ENCODE results near the gene TLX2. TPM values are rescaled to one million over a fixed set of nuclear protein-coding genes. Genes with fewer than 3 reads are reported as not detected.

TLX2 gene
- total and polyA plus RNA-seq, 2 of the 13 experiments (the other 11 are each of a cell fraction or from before 2014, with no cell fraction given): 0.05 to 0.20 TPM

- TF ChIP-seq MXD3 (CRISPR knock-in tag; IDR thresholded peaks at IDR 0.05) (peak; percentile 44; the same call in 1 of the 2 replicates), NKX3-1 (CRISPR knock-in tag; IDR thresholded peaks at IDR 0.05) (0 out of 2 replicates have a peak, but pooled peaks have one; percentile 44), ZNF484 (CRISPR knock-in tag; IDR thresholded peaks at IDR 0.05; ENCODE audit: borderline replicate concordance, low read depth) (no peak), UBTF (CRISPR knock-in tag; IDR thresholded peaks at IDR 0.05) (peak; percentile 70; the same call in 1 of the 2 replicates), ZBTB34 (CRISPR knock-in tag; IDR thresholded peaks at IDR 0.05) (no peak), ZC3H4 (CRISPR knock-in tag; IDR thresholded peaks at IDR 0.05; ENCODE audit: borderline replicate concordance) (no peak), ZNF501 (CRISPR knock-in tag; IDR thresholded peaks at IDR 0.05) (no peak), HOXA3 (CRISPR knock-in tag; IDR thresholded peaks at IDR 0.05) (peak; percentile 44; the same call in 1 of the 2 replicates), SNAPC2 (CRISPR knock-in tag; IDR thresholded peaks at IDR 0.05) (no peak), PAWR (CRISPR knock-in tag; IDR thresholded peaks at IDR 0.05; ENCODE audit: borderline replicate concordance) (no peak), ZNF543 (CRISPR knock-in tag; IDR thresholded peaks at IDR 0.05) (peak; percentile 41; the same call in 1 of the 2 replicates), MED1 (CRISPR knock-in tag; IDR thresholded peaks at IDR 0.05) (0 out of 2 replicates have a peak, but pooled peaks have one; percentile 27), ZNF430 (CRISPR knock-in tag; IDR thresholded peaks at IDR 0.05) (no peak), RBM39 (IDR thresholded peaks at IDR 0.05; ENCODE audit: low read depth, low read length, poor library complexity, severe bottlenecking) (no peak), ZNF749 (CRISPR knock-in tag; IDR thresholded peaks at IDR 0.05; ENCODE audit: borderline replicate concordance) (0 out of 2 replicates have a peak, but pooled peaks have one; percentile 49), AHR (CRISPR knock-in tag; IDR thresholded peaks at IDR 0.05) (no peak), ZNF574 (CRISPR knock-in tag; IDR thresholded peaks at IDR 0.05) (peak; percentile 17; the same call in 1 of the 2 replicates), ZNF460 (CRISPR knock-in tag; IDR thresholded peaks at IDR 0.05; ENCODE audit: borderline replicate concordance) (no peak), HOXA5 (CRISPR knock-in tag; IDR thresholded peaks at IDR 0.05) (no peak), HBP1 (CRISPR knock-in tag; IDR thresholded peaks at IDR 0.05; ENCODE audit: low read depth) (no peak)
Observed at GRCh38 chr2:74548900-74549826, 34.9 kb downstream of the TLX2 start (continued).

Measured in HepG2 (cell line).